GM12878 (cell line): ENCODE measurements around the gene PTX4. TPM values are rescaled to one million over a fixed set of nuclear protein-coding genes. Genes with fewer than 3 reads are reported as not detected.

Experiments used
- ATAC-seq: fragments of 200-7000 bp; cut with Tn5 transposase; 3 replicates; pipeline ENCODE4 v1.9.1; 2020; ENCODE audit warnings: mild to moderate bottlenecking, moderate library complexity
- BruUV-seq: library from RNA; stranded (reverse); fragments of 400-500 nt; replicated peaks from 2 replicates; lab custom pipeline; 2021; lab: Mats Ljungman, UMichigan
- CTCF ChIA-PET: fragments of 300-600 bp; sonication (Branson Sonifier 250); formaldehyde crosslinking; extraction: SDS; loops from one replicate; lab custom pipeline; 2021; ENCODE audit warnings: inconsistent platforms; lab: Yijun Ruan, JAX
- POLR2A ChIA-PET: fragments of 350-600 bp; formaldehyde crosslinking; extraction: SDS; loops from one replicate; lab custom pipeline; 2021; ENCODE audit warnings: inconsistent platforms; lab: Charles Lee
- RAD21 ChIA-PET: fragments of 300-600 bp; sonication (Branson Sonifier 250); formaldehyde crosslinking; loops from one replicate; lab custom pipeline; 2023; ENCODE audit warnings: antibody characterized with exemption; ENCODE audit not compliant: unreplicated experiment; lab: Charles Lee
- SMC1A ChIA-PET: fragments of 300-600 bp; sonication (Branson Sonifier 250); formaldehyde crosslinking; loops from one replicate; lab custom pipeline; 2023; ENCODE audit not compliant: unreplicated experiment, uncharacterized antibody; lab: Charles Lee
- DNase-seq: peaks from one replicate; pipeline ENCODE4 v3.0.0-alpha.2; 2011; ENCODE audit warnings: low read depth, low spot score
- FAIRE-seq: peaks from 3 replicates; lab custom pipeline; 2011; peaks lifted over from hg19 to GRCh38; lab: Jason Lieb, UNC
- H2AFZ ChIP-seq: 2 replicates; pipeline ENCODE4 v1.6.0; 2011; ENCODE audit warnings: low read depth, low read length, control low read depth; ENCODE audit not compliant: control insufficient read depth
- H3K27ac ChIP-seq: 2 replicates; pipeline ENCODE4 v1.5.1; 2011; ENCODE audit warnings: control low read depth; ENCODE audit not compliant: control insufficient read depth, insufficient read depth
- H3K27me3 ChIP-seq, 2 experiments: replicated peaks in 1 of 2; 2 replicates each; pipeline versions ENCODE4 v1.6.0 to v1.6.1; 2011; ENCODE audit warnings: low read length in 1 of 2; ENCODE audit not compliant: control insufficient read depth in 2 of 2, insufficient read depth in 2 of 2
- H3K36me3 ChIP-seq, 2 experiments: 2 replicates each; pipeline ENCODE4 v1.5.1; 2011; ENCODE audit warnings: low read length in 1 of 2; ENCODE audit not compliant: control insufficient read depth in 2 of 2, insufficient read depth in 2 of 2
- H3K4me1 ChIP-seq: 2 replicates; pipeline ENCODE4 v1.6.1; 2011; ENCODE audit warnings: mild to moderate bottlenecking, low read length, moderate library complexity, mixed read lengths; ENCODE audit not compliant: control insufficient read depth, insufficient read depth
- H3K4me2 ChIP-seq: 2 replicates; pipeline ENCODE4 v1.6.0; 2011; ENCODE audit warnings: control low read depth; ENCODE audit not compliant: control insufficient read depth, insufficient read depth
- H3K4me3 ChIP-seq: fragments of 200-600 bp; sonication (generic); 2 replicates; pipeline ENCODE4 v1.5.1; 2016
- H3K79me2 ChIP-seq: 2 replicates; pipeline ENCODE4 v1.6.0; 2011; ENCODE audit warnings: low read length; ENCODE audit not compliant: control insufficient read depth, insufficient read depth
- H3K9ac ChIP-seq: 2 replicates; pipeline ENCODE4 v1.8.0; 2011; ENCODE audit warnings: low read length, control low read depth, mixed read lengths; ENCODE audit not compliant: control insufficient read depth, insufficient read depth
- H3K9me3 ChIP-seq: replicated peaks from 3 replicates; pipeline ENCODE4 v1.5.1; 2011; ENCODE audit warnings: mild to moderate bottlenecking, low read length; ENCODE audit not compliant: control insufficient read depth, insufficient read depth
- H4K20me1 ChIP-seq: 2 replicates; pipeline ENCODE4 v1.6.0; 2011; ENCODE audit not compliant: control insufficient read depth, insufficient read depth
- ASH2L ChIP-seq: fragments of 300-600, 200-600 bp; sonication (generic); IDR thresholded peaks from 2 replicates; pipeline ENCODE4 v1.6.1; 2017; ENCODE audit warnings: low read depth, mild to moderate bottlenecking, borderline replicate concordance
- ATF7 ChIP-seq: fragments of 450-650 bp; IDR thresholded peaks from 2 replicates; pipeline ENCODE4 v1.6.1; 2016; ENCODE audit warnings: low read depth, mild to moderate bottlenecking
- CHD1 ChIP-seq: IDR thresholded peaks from 2 replicates; pipeline ENCODE4 v1.6.1; 2012; ENCODE audit warnings: low read depth, low read length, improper control_type of control experiment
- FOS ChIP-seq: IDR thresholded peaks from 3 replicates; pipeline ENCODE4 v1.6.1; 2011; ENCODE audit warnings: borderline replicate concordance; ENCODE audit not compliant: insufficient read length; ENCODE audit errors: extremely low read depth
- HDAC2 ChIP-seq: fragments of 200-600 bp; sonication (generic); IDR thresholded peaks from 2 replicates; pipeline ENCODE4 v1.6.1; 2017
- IKZF1 ChIP-seq: fragments of 450-650 bp; conservative IDR thresholded peaks from 2 replicates; pipeline ENCODE4 v1.6.1; 2017; ENCODE audit warnings: antibody characterized with exemption, mild to moderate bottlenecking
- JUNB ChIP-seq: IDR thresholded peaks from 2 replicates; pipeline ENCODE4 v1.6.1; 2016; ENCODE audit warnings: antibody characterized with exemption, mild to moderate bottlenecking
- LARP7 ChIP-seq: fragments of 450-650 bp; IDR thresholded peaks from 2 replicates; pipeline ENCODE4 v1.6.1; 2017; ENCODE audit warnings: mild to moderate bottlenecking
- MYB ChIP-seq: fragments of 150-350 bp; IDR thresholded peaks from 2 replicates; pipeline ENCODE4 v1.6.1; 2014; ENCODE audit warnings: mild to moderate bottlenecking, low read depth, low read length, borderline replicate concordance
- NFYA ChIP-seq: IDR thresholded peaks from 2 replicates; pipeline ENCODE4 v1.6.1; 2011; ENCODE audit warnings: low read depth, mild to moderate bottlenecking, low read length, improper control_type of control experiment, borderline replicate concordance
- NKRF ChIP-seq: fragments of 450-650 bp; conservative IDR thresholded peaks from 2 replicates; pipeline ENCODE4 v1.6.1; 2017; ENCODE audit warnings: mild to moderate bottlenecking, moderate library complexity
- NR2F1 ChIP-seq: fragments of 450-650 bp; conservative IDR thresholded peaks from 2 replicates; pipeline ENCODE4 v1.6.1; 2017; ENCODE audit warnings: mild to moderate bottlenecking
- PML ChIP-seq: IDR thresholded peaks from 2 replicates; pipeline ENCODE4 v1.6.1; 2012; ENCODE audit warnings: low read length, inconsistent platforms
- SIN3A ChIP-seq: IDR thresholded peaks from 2 replicates; pipeline ENCODE4 v1.6.1; 2012; ENCODE audit warnings: low read depth, low read length, improper control_type of control experiment
- SRF ChIP-seq, 2 experiments: IDR thresholded peaks; 2 replicates each; pipeline ENCODE4 v1.6.1; 2011; ENCODE audit warnings: low read depth in 2 of 2, low read length in 2 of 2, mild to moderate bottlenecking in 1 of 2, moderate library complexity in 1 of 2
- YY1 ChIP-seq: IDR thresholded peaks from 2 replicates; pipeline ENCODE4 v1.6.1; 2011; ENCODE audit warnings: low read depth, mild to moderate bottlenecking, low read length
- ZBED1 ChIP-seq: IDR thresholded peaks from 2 replicates; pipeline ENCODE4 v1.6.1; 2016; ENCODE audit warnings: borderline replicate concordance
- ZNF24 ChIP-seq: fragments of 450-650 bp; IDR thresholded peaks from 2 replicates; pipeline ENCODE4 v1.6.1; 2017; ENCODE audit warnings: antibody characterized with exemption, mild to moderate bottlenecking
- ZNF384 ChIP-seq: IDR thresholded peaks from 2 replicates; pipeline ENCODE4 v1.6.1; 2012; ENCODE audit warnings: low read depth, mild to moderate bottlenecking, low read length, improper control_type of control experiment, borderline replicate concordance
- ZNF622 ChIP-seq: fragments of 450-650 bp; IDR thresholded peaks from 2 replicates; pipeline ENCODE4 v1.6.1; 2017; ENCODE audit warnings: mild to moderate bottlenecking, inconsistent platforms
- WGBS: methylation state at CpG from one replicate; pipeline ENCODE4 v1.1.6; 2016; ENCODE audit warnings: low lambda C conversion rate; ENCODE audit not compliant: insufficient replicate concordance, insufficient coverage; ENCODE audit errors: missing lambda C conversion rate; 5-methylcytosine and 5-hydroxymethylcytosine counted together
- in situ Hi-C: fragments of 300-500 bp; cut with MboI; formaldehyde crosslinking; loops from 9 replicates; pipeline ENCODE4 v1.14.3; 2018; ENCODE audit warnings: mixed read lengths
- intact Hi-C: fragments of 100-400 bp; cut with micrococcal nuclease; formaldehyde crosslinking; loops from one replicate; pipeline ENCODE4 v1.14.2; 2022; ENCODE audit not compliant: unreplicated experiment
- polyA plus RNA-seq, 11 experiments: library from polyadenylated mRNA; depleted of rRNA in 4 of 11; unstranded in 6 of 11; stranded (reverse) in 5 of 11; fragments of >200 nt; fragmentation: Nextera tagmentation in 4 of 11; fragmentation: Illumina TruSeq in 1 of 11; extraction: Ambion mirVana in 4 of 11; extraction: Trizol in 1 of 11; gene quantifications; 1 replicate in 1 of 11; 2 replicates in 10 of 11; pipeline versions ENCODE4 v1.2.1 to v1.2.3, GENCODE V29; 2011 to 2016; ENCODE audit warnings: inconsistent platforms in 2 of 11, missing spikeins in 2 of 11, low read depth in 1 of 11
- total RNA-seq, 4 experiments: library from RNA; depleted of rRNA in 3 of 4; stranded (reverse); fragments of >200 nt in 3 of 4; fragmentation: Illumina TruSeq in 1 of 4; extraction: Trizol in 1 of 4; gene quantifications; 2 replicates each; pipeline versions ENCODE4 v1.2.1 to v1.2.3, GENCODE V29; 2013 to 2021

The PTX4 gene
- total and polyA plus RNA-seq, 10 of the 15 experiments (the other 5 are each of a cell fraction or from before 2014, with no cell fraction given): not detected

- ATAC-seq (no peak), FAIRE-seq (no peak), DNase-seq (no peak)
- H2AFZ ChIP-seq: no peak overlapping the region
- in situ Hi-C loops (no loop called here), intact Hi-C loops (no loop called here)
- ChIA-PET SMC1A (no interaction called here), RAD21 (interaction anchor here (0.7 kb wide), 1 partner anchor 164 kb away, joined by 3 read pairs; no protein-coding TSS in a partner anchor), POLR2A (no interaction called here), CTCF (no interaction called here)
- no peaks in the 10 kb centered on the region for H3K4me1 ChIP-seq
- no peaks in the 10 kb centered on the region for H3K9me3 ChIP-seq
- 96% methylated on average over 21 of the region's 21 CpGs for WGBS
- H3K9ac ChIP-seq: no peak overlapping the region
- no peaks in the 10 kb centered on the region for H3K27me3 ChIP-seq
- TF ChIP-seq CHD1 (no peak), ZNF384 (no peak), IKZF1 (no peak), PML (no peak), FOS (no peak), ZNF24 (no peak), LARP7 (no peak), SRF (IDR thresholded peaks at IDR 0.05; ENCODE audit: low read depth in 2 of 2, low read length in 2 of 2) (no peak), ZBED1 (no peak), SIN3A (no peak), YY1 (no peak), HDAC2 (no peak), NKRF (no peak), NFYA (no peak), ZNF622 (no peak), JUNB (no peak), ASH2L (no peak), ATF7 (no peak), NR2F1 (no peak), MYB (no peak)
- no peak overlapping the region for H3K4me3 ChIP-seq
- no peak overlapping the region for H3K27ac ChIP-seq
- no peaks in the 10 kb centered on the region for H3K79me2 ChIP-seq
- no peak overlapping the region for H3K4me2 ChIP-seq
- H3K36me3 ChIP-seq: no peaks in the 10 kb centered on the region; a peak in 2 of 4 replicates
- no TSS peak for BruUV-seq
- H4K20me1 ChIP-seq: no peaks in the 10 kb centered on the region
Observed at GRCh38 chr16:1450841-1451240, 37.9 kb downstream of the PTX4 start.
